ELR (cell line): ENCODE measurements around the gene HPD.
"Not testable (repeated sequence)": the region's sequence is repeated elsewhere in the genome, so short reads cannot be mapped to it uniquely, and the experiment has no call there.

Experiments
- DNase-seq: peaks from one replicate; pipeline ENCODE4 v3.0.0-alpha.2; 2015; ENCODE audit warnings: low read depth

HPD gene

DNA sequence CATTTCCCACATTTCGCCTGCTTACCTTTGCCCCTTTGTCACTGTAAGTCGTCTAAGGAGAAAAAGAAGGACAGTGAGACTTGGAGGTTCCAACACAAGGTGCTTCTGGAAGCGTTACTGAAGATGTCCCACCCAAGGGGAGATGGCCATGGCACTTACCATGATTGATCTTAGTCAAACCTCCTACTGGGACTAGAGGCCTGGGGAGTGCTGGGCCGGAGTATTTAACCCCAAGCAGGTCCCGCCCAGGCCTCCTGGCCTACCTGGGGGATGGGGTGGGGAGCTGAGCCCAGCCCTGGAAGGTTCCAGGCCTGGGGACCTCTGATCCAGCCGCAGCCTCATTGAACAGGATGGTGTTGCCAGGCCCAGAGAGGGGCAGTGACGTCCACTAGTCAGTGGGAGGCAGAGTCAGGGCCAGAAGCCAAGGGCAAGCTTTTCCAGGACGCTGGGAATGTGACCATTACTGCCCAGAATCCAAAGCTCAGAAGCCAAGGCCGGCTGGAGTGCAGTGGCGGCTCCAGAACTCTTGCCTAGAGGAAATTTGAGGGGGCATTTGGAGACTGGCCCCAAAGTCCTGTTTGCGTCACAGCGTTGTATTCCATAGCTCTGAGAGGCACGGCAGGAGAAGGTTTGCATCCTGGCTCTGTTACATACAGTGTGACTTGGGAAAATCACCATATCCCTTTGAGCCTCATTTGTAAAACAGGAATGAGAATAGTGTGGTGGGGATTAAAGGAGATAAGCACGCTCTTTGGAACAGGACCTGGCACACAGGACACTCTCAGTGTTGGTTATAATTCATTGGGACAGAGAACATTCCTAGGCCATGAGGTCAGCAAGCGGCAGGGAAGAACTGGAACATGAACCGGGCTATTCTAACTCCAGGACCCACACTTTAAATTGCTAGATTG, at the start of gene HPD:
HPD (minus strand) TSS at position 198 of the 911 bp plus-strand sequence; CDS start at position 162, 36 bp downstream.
- peak; percentile 79 for DNase-seq

DNA sequence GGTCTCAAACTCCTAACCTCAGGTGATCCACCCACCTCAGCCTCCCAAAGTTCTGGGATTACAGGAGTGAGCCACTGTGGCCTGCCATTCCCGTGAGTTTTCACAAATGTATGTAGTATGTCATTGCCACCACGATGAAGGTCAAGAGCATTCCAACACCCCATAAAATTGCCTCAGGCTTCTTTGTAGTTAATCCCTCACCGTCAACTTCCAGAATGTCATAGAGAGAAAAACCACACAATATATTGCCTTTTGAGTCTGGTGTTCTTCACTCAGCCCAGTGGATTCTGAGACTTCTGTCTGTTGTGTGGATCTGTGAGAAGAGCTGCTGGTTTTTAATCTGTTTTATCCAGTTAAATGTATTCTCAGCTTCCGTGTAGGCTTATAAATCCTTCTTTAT, 47.1 kb upstream of the HPD start:
- DNase-seq: peak; percentile 62

DNA sequence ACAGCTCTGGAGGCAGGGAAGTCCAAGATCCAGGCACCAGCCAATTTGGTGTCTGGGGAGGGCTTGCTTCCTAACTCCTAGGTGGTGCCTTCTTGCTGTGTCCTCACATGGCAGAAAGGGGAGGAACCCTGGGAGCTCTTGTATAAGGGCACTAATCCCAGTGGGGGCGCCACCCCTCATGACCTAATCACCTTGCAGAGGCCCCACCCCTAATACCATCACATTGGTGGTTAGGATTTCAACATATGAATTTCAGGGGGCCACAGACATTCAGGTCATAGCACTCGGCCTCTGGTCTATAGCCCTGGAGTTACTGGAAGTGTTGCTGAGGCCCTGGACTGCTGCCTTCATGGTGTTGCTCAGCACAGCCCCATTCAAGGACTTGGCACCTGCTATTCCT, 44.5 kb upstream of the HPD start:
- no peak for DNase-seq

DNA sequence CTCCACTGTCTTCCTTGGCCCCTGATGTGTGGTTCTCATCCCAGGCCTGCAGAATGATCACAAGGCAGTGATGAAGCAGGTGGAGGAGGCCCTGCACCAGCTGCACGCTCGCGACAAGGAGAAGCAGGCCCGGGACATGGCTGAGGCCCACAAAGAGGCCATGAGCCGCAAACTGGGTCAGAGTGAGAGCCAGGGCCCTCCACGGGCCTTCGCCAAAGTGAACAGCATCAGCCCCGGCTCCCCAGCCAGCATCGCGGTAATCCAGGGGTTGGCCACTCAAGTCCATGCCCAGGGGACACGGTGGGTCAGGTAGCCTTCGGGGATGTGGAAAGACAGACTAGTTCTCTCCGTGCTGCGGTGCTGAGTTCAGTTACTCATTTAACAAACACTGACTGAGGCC, 40.9 kb upstream of the HPD start:
- DNase-seq: no peak

DNA sequence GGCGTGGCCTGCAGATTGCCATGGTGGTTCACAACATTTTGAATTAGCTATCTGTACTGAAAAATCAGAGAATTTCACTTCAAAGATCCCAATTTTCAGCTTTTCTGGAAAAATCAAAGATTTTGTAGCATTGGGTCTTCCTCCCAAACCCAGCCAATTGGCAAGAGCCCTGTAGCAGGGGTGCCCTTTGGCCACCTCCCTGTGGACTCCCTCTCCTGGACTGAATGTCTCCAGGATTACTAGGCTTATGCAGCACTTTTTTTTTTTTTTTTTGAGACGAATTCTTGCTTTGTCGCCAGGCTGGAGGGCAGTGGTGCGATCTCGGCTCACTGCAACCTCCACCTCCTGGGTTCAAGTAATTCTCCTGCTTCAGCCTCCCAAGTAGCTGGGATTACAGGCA, 39.6 kb upstream of the HPD start:
- no peak for DNase-seq

DNA sequence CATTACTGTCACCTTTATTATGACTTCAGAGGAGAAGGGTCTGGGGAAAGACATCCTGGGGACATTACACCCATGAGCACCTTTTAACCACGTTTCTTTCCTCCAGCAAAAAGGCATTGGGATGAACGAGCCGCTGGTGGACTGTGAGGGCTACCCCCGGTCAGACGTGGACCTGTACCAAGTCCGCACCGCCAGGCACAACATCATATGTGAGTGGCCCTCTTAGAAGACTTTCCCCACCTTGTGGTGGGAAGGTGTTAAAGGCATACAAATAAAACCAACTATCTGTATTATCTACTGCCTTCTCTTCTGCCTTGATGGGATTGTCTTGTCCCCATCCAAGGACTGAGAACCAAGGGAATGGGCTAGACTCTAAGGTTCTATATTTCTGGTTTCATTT, 36.0 kb upstream of the HPD start:
- DNase-seq: peak; percentile 54

DNA sequence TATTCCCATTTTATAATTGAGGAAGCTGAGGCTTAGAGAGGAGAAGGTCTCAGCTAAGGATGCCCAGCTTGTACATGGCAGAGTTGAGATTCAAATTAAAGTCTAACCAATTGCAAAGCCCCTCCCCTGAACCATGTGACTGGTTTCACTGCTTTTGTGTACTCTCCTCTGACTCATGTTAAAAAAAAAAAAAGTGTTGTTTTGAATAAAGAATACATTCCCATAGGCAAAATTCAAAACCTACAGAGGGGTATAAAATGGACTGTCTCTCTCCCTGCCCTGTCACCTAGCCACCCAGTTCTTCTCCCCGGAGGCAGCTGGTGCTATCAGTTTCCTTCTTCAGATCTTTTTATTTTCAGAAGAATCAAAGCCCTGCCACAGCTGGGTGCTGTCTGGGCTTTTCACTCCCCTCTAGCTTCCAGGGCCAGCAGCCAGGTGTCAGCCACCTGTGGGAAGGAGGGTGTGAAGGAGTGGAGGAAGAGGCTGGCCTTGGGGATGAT, 35.4 kb upstream of the HPD start:
- DNase-seq: peak; percentile 80

DNA sequence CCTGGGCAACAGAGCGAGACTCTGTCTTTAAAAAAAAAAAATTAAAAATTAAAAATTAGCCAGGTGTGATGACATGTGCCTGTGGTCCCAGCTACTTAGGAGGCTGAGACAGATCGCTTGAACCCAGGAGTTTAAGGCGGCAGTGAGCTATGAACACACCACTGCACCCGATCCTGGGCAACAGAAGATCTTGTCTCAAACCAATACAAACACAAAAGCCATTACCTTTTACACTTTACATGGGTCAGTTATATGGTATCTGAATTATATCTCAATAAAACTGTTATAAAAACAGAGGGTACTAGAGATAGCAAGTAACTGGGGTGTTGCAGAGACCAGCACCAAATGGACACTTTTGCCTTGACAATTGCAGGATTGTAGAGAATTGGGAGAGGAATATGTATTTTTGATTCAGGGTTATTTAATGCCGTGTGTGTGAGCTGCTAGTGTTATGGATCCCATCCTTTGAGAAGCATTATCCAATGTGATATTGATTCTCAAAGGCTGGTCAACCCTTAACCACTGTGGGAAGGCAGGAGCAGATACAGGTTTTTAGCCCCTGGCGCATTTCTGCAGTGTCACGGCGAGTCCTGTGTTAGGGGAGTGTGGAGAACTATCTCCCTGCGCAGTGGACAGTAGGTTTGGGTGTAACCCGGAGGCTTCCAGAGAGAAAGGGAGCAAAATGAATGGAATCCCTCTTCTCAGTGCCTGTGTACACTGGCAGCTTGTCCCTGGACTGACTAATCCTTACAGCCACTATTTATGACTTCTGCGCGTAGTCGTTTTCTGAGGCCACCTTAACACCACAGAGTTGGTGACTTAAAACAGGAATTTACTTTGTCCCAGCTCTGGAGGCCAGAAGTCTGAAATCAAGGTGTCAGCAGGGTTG, 34.3 kb upstream of the HPD start:
- DNase-seq: no peak

DNA sequence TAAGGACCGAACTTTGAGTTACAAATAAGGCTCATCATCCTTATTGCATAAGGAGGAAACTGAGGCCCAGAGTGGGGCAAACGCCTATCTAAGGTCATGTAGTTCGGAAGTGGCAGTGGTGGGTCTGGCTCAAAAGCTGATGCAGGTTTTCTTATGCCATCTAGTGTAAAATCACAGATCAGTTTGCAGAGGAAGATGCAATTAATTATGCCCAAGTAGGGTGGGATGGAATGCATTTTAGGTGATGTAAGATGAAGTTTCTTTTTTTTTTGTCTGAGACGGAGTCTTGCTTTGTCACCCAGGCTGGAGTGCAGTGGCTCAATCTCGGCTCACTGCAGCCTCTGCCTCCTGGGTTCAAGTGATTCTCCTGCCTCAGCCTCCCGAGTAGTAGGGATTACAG, 31.0 kb upstream of the HPD start:
- DNase-seq: peak; percentile 22

DNA sequence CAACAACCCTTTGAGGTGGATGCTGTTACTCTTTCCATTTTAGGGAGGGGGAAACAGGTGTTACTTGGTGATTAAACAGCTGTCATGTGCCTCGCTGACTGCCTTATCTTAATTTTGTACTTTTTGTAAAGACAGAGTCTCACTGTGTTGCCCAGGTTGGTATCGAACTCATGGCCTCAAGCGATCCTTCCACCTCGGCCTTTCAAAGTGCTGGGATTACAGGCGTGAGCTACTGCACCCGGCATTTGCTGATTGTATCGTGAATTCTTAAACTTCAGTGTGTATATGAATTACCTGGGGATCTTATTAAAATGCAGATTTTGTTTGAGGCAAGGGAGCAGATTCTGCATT, 30.6 kb upstream of the HPD start:
- DNase-seq: no peak

DNA sequence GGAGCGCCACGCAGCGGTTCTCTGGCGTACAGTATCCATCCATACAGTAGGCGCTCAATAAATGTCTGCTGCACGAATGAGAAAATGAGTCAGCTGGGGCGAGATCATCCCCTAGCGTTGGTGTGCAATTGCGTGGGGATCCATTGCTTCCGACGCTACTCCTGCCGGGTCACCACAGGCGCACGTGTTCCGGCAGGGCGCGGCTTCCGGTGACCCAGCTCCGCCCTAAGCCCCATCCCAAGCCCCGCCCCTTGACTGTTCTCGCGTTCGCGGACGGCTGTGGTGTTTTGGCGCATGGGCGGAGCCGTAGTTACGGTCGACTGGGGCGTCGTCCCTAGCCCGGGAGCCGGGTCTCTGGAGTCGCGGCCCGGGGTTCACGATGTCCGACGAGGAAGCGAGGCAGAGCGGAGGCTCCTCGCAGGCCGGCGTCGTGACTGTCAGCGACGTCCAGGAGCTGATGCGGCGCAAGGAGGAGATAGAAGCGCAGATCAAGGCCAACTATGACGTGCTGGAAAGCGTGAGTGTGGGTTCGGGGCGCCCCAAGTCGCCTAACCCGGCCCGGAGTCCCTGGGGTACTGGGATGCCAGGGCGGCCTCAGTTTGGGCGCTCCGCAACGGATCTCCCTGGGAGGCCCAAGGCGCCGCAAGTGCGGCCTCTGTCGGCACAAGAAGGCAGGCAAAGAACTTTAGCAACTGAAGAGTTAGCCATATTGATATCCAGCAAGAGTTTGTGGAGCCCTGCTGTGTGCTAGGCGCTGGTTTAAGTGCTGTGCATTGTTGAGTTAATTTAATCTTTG, 30.0 kb upstream of the HPD start, which contains the start of gene PSMD9:
PSMD9 (plus strand) TSS at position 313 of the 796 bp plus-strand sequence; CDS start at position 380, 67 bp downstream.
- DNase-seq: peak; percentile 99

DNA sequence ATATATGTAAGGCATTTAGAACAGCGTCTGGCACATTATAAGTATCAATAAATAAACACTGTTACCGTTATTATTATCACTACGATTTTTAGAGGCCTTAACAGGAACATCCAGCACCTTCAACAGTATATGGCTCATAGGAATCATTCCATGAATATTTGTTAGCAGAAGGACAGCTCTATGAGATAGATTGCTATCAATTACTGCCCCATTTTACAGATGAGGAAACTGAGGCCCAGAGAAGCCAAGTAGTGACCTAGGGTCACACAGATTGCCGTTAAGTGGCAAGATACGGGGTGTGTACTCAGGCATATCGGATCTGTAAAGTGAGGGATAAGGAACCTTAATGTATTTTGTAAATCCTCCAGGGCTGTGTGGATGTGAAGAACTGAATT, 29.4 kb upstream of the HPD start:
- no peak for DNase-seq

DNA sequence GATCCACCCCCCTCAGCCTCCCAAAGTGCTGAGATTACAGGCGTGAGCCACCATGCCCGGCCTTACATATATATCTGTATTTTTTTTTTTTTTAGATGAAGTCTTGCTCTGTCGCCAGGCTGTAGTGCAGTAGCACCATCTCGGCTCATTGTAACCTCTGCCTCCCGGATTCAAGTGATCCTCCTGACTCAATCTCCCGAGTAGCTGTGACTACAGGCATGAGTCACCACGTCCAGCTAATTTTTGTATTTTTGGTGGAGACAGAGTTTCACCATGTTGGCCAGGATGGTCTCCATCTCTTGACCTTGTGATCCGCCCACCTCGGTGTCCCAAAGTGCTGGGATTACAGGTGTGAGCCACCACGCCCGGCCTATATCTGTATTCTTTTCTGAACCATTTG, 26.5 kb upstream of the HPD start:
- DNase-seq: peak; percentile 81

DNA sequence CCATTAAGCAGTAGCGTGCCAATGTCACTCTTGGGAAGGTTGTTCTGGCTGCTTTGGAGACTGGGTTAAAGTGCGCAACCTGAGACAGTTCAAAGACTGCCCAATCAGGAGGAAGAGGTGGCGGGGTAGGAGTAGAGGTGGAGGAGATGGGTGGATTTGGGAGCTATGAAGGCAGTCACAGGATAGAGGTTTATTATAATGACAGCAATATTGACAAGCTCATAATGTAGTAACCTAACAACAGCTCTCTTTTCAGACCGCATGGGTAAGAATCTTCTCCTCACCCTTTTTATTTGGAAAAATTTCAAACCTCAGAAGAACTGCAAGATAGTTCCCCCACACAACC, 24.6 kb upstream of the HPD start:
- no peak for DNase-seq

DNA sequence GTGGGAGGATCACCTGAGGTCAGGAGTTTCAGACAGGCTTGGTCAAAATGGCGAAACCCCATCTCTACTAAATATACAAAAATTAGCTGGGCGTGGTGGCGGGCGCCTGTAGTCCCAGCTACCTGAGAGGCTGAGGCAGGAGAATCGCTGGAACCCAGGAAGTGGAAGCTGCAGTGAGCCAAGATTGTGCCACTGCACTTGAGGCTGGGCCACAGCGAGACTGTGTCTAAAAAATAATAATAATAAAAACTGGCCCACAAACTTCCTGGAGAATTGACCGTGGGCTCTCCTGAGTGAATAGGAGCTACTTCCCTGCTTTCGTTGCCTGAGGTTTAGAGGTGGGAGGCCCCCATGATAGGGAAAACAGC, 17.4 kb upstream of the HPD start:
- DNase-seq: not testable (repeated sequence)

DNA sequence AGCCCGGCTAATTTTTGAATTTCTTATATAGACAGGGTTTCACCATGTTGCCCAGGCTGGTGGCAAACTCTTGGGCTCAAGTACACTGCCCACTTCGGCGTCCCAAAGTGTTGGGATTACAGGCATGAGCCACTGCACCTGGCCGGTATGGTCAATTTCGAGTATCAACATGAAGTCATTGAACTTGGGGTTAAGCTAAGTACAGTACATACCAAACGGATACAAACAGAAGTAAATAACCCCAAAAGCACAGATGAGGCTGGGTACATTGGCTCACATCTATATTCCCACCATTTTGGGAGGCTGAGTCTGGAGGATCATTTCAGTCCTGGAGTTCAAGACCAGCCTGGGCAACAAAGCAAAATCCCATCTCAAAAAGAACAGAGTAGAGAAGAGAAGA, 16.9 kb upstream of the HPD start:
- DNase-seq: no peak

DNA sequence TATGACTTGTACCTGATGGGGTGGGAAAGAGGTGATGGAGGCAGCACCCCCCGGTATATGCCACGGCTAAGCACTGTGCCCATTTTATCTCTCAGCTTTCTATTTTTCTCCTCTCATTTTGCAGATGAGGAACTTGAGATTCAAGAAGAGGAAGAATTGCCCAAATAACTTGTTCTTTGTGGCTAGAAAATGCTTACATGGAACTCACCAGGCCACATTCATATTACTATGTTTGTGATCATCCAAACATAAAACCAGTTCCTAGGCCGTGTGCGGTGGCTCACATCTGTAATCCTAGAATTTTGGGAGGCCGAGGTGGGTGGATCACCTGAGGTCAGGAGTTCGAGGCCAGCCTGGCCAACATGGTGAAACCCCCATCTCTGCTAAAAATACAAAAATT, 15.4 kb upstream of the HPD start:
- no peak for DNase-seq

DNA sequence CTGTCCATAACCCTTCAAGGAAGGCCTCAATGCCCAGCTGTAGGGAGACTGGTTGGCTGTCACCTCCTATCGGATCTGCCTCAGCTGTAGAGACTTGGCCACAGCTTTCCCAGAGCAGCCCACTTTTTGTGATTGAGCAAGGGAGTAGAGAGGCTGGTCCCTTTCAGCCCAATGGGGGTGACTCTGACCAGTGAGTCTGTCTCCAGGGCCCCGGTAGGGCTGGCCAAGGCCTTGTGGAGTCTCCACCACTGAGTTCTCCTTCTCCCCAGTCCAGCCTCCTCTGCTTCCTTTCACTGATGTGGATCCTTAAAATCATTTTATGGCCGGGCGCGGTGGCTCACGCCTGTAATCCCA, 14.5 kb upstream of the HPD start:
- DNase-seq: no peak

DNA sequence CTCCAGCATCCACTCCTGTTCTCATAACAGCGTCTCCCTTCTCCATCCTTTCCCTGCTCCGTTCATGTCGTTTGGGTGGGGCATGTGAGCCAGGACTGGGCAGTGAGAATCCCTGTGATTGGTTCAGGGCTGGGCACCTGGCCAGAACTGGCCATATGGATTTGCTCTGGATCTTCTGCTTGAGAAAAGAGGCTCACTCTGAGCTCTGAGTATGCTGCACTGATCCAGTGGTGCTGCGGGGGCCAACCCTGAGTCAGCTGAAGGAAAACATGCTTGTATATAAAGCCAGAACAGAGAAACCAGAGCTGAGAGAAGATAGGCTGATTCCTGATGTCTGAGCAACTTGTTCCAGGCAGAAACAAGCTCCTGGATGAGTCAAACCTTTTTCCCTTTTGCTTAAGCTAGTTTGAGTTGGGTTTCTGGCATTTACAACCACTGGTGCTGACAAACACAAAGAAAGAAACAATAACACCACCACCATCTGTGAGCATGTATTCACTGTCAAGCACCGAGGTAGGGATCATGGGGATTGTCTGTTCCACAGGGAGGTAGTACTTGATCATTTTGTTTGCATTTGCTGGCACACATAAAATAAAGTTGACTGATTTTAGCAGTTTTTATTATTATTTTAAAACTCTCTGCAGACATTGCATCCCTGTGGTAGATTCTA, 14.0 kb upstream of the HPD start:
- DNase-seq: peak; percentile 87

DNA sequence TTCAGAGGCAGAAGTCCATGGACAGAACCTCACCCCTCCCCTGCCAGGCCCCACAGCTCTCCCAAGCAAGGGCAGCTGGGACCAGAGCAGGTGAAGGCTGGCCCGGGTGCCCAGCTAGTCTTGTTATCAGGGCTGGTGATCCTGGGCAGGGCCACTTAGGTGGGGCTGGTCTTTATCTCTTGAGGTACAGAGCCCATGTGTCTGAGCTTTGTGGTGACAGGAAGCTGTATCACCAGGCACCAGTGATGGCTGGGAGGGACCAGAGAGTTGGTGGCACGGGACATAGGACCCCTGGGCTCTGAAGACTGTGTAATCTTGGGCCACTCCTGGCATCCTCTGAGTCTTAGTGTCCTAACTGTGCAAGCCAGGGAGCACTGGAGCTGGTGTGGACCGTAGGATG, 12.8 kb upstream of the HPD start:
- no peak for DNase-seq

DNA sequence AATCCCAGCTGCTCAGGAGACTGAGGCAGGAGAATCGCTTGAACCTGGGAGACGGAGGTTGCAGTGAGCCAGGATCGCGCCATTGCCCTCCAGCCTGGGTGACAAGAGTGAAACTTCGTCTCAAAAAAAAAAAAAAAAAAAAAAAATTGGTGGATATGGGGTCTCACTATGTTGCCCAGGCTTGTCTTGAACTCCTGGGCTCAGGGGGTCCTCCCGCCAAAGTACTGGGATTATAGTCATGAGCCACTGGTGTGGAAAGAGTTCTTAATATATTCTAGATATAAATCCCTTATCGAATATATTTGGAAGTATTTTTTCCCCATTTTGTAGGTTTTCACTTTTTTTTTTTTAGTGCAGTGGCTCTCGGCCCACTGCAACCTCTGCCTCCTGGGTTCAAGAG, 10.6 kb upstream of the HPD start:
- DNase-seq: not testable (repeated sequence)

DNA sequence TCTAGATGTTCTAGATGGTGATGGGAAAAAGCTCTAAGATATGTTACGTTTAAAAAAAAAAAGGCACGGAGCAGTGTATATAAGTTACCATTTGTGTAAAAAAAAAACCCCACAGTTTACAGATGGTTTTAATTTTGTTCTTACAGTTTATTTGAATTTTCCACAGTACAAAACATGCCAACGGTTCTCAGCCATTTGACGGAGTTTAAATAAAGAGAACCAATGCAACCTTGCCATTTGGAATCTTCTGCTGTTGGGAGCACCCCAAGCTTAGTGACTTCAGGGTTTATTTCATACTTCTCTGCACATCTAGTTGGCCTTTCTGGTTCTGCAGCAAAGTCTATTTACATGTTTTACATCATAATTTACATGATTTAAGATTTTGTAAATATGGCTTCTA, 7.7 kb upstream of the HPD start:
- DNase-seq: no peak
